HL-60/S4 (cell line): Measurements from ENCODE around the gene MUC4.

Experiments
- in situ Hi-C: fragments of 300-500 bp; cut with MboI; formaldehyde crosslinking; loops from 2 replicates; pipeline ENCODE4 v1.14.3; 2022; ENCODE audit warnings: low sequenced_read_pairs

Gene MUC4

DNA sequence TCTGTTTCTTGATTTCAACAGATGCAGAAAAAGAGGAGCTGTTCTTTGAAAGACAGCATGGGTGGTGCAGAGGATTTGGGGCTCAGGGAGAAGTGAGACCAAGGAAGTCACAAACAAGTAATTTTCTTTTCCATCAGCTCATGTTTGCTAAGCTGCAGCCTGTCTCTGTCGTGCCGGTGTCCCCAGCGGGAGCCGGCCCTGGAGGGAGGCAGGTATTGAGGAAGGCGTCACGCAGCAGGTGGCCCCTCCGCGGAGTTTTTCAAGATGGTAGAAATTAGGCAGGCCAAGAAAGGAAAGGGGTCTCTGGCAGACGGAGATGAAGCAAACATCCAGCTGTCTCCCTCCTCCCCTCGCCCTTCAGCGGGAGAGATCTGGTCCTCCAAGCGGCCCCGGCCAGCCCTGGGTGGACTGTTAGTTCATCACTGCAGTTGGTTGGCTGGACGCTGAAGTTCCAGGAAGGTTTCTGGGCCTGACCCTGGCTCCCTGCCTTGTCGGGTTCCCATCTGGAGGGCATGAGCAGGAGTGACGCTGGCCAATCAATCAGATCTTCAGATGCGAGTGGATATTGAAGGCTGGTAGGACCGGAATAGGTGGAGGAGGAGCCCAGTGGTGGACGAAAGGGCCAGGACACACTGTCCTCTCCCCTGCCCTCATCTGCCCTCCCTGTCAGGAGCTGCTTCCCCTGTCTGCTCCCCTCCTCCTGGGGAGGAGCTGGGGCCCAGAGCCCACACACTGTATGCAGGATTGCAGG is 27.7 kb upstream of the MUC4 start:
- in situ Hi-C loops, result loop anchor here (25.0 kb wide), 2 partner anchors 373 to 673 kb away; partner anchors contain the start of genes RNF168, SLC51A, SMCO1 and ZDHHC19

DNA sequence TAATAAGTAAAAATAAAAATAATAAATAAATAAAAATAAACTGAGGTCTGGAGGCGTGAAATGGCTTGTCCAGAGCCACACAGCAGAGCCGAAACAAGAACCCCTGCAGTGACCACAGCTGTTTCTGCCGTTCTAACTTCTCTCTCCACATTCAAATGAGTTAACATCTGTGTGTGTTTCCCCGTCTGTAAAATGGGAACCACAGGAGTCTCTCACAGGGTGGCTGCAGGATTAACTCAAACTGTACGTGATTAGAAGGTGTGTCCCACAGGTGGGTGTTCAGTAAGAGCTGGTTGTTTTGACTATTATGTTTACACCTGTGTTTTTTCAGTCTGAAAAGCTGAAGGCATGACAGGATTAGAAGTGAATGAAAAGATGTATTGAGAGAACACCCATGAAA is 27.0 kb upstream of the MUC4 start:
- in situ Hi-C loops, result loop anchor here (25.0 kb wide), 2 partner anchors 374 to 674 kb away; partner anchors contain the start of genes RNF168, SLC51A, SMCO1 and ZDHHC19

GRCh38 chr3:195836476-195837135 is 24.9 kb upstream of the MUC4 start:
- in situ Hi-C loops, result loop anchor here (25.0 kb wide), 2 partner anchors 376 to 676 kb away; partner anchors contain the start of genes RNF168, SLC51A, SMCO1 and ZDHHC19

- in situ Hi-C loops, result loop anchor here (25.0 kb wide), 2 partner anchors 377 to 677 kb away; partner anchors contain the start of genes RNF168, SLC51A, SMCO1 and ZDHHC19
Observed at GRCh38 chr3:195835791-195836190, 24.1 kb upstream of the MUC4 start.

- in situ Hi-C loops, result loop anchor here (25.0 kb wide), 2 partner anchors 377 to 677 kb away; partner anchors contain the start of genes RNF168, SLC51A, SMCO1 and ZDHHC19
Observed at GRCh38 chr3:195834675-195835583, 23.2 kb upstream of the MUC4 start.

DNA sequence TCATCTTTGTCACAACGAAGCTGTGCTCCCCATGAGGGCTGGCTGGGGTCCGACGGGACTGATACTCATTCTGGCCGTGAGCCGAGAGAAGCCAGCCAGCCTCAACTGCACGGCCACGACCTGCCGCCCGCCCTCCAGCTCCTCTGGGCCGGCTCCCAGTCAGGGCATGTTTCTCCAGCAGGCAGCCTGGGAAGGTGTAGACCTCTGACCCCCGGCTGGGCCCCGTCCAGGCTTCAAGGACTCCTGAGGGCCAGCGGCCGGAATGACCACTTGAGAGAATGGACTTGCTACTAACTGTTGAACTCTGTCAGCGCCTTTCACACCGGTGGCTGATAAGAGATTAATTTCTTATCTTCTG is 18.1 kb upstream of the MUC4 start:
- in situ Hi-C loops, result loop anchor here (25.0 kb wide), 2 partner anchors 382 to 682 kb away; partner anchors contain the start of genes RNF168, SLC51A, SMCO1 and ZDHHC19

- in situ Hi-C loops, result loop anchor here (25.0 kb wide), 2 partner anchors 384 to 684 kb away; partner anchors contain the start of genes RNF168, SLC51A, SMCO1 and ZDHHC19
Observed at GRCh38 chr3:195828762-195829161, 17.0 kb upstream of the MUC4 start.

- in situ Hi-C loops, result loop anchor here (25.0 kb wide), 2 partner anchors 386 to 686 kb away; partner anchors contain the start of genes RNF168, SLC51A, SMCO1 and ZDHHC19
Observed at GRCh38 chr3:195825857-195826804, 14.4 kb upstream of the MUC4 start.

DNA sequence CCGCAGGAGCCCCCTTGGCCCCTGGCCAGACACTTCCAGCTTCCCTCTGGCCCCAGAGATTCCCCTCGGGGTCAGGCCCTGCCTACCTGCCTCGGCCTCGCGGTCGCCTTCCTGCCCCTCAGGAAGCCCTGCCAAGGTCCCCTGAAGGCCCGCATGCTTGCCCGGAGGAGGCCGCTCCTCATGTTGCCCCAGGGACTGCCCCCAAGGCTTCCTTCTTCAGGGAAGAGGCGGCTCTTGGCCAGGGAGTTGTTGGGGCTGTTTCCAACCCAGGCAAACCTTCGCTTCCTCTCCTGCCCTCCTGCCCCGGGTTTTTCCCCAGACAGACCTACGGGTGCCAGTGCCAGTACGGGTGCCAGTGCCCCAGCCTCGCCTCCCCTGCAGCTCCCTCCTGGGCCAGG is 13.5 kb upstream of the MUC4 start:
- in situ Hi-C loops, result loop anchor here (25.0 kb wide), 2 partner anchors 387 to 687 kb away; partner anchors contain the start of genes RNF168, SLC51A, SMCO1 and ZDHHC19

- in situ Hi-C loops, result loop anchor here (25.0 kb wide), 2 partner anchors 388 to 688 kb away; partner anchors contain the start of genes RNF168, SLC51A, SMCO1 and ZDHHC19
Observed at GRCh38 chr3:195824425-195825190, 12.9 kb upstream of the MUC4 start.

DNA sequence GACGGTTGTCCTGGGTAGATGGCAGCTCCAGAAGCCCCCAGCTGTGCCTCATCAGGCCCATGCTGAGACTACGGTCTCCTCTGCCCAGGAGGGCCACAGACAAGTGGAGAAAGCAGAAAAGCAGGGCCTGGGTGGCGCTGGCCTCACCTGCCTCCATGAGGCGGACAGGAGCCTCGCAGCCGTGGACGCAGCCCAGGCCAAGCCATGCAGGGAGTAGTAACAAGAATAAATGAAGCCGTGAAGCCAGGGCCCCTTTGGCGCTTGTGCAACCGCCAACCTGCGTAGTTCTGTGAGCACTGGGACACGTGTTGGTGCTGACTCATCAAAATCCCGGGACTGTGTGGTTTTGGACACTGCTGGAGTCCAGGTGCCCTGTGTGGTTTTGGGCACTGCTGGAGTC is 12.3 kb upstream of the MUC4 start:
- in situ Hi-C loops, result no loop called here

DNA sequence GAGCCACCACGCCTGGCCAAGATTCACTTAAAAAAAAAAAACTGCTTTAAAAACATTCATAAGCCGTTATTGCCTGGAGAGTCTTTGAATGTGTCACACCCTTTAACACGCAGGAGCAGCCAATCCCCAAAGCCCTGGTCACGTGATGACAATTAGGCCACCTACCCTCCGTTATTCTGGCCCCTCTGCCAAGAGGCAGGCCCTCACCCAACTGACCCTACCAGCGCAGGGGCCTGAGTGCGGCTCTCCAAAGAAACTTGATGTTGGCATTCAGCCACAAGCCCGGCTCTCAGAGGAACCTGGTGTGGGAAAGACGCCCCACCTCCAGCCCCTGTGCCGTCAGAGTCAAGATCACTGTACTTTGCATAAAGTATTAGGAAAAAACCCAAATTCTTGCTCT is 11.6 kb upstream of the MUC4 start:
- in situ Hi-C loops, result no loop called here

DNA sequence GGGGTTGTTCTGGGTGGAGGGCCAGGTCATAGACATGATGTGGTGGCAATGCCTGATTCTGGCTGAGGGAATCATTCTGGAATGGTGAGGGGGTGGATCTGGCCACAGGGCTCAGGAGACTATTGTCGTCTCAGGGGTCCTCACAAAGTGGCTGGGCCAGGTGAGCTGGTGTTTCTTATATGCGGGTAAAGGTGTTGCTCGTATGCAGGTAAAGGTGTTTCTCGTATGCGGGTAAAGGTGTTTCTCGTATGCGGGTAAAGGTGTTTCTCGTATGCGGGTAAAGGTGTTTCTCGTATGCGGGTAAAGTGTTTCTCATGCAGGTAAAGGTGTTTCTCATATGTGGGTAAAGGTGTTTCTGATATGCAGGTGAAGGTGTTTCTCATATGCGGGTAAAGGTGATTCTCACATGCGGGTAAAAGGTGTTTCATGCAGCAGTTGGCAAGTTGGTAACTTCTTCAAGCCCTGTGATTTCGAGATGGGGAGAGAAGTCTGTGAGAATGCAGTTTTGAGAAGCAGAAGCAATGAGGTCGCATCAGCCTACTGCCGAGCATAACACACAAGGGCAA is 10.5 kb upstream of the MUC4 start:
- in situ Hi-C loops, result no loop called here

- in situ Hi-C loops, result no loop called here
Observed at GRCh38 chr3:195821403-195822130, 9.8 kb upstream of the MUC4 start.

DNA sequence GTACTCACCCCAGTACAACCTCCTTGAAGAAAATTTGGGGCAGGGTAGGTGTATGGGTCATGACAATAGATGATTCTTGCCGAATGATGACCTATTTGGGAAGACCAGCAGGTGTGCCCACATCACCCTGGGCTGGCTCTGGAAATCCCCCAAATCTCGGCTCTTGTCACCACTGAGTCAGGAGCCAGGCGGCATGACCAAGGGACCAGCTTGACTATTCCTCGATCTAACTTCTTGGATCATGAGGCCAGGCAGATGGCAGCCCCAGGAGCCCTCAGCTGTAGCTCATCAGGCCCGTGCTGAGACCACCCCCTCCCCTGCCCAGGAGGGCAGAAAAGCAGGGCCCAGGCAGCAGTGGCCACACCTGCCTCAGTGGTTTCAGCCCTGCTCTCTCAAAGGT is 9.2 kb upstream of the MUC4 start:
- in situ Hi-C loops, result no loop called here

GRCh38 chr3:195820186-195820585 is 8.5 kb upstream of the MUC4 start:
- in situ Hi-C loops, result no loop called here

DNA sequence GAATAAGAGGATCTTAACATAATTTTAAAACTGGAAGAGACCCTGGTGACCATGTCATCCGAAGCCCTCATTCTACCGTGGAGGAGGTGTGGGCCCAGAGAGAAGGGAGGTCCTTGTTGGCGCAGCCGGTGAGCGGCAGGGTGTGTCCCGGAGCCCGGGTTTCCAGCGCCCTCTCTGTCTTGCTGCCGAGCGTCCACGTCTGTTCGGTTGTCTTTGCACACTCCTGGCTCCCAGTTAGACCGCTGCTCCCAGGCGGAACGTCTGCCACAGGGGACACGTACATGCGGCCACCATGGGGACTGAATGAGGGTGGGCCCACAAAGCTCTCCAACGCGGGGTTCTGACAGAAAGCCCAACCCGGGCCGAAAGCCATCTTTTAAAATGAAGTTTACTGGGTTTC is 6.6 kb upstream of the MUC4 start:
- in situ Hi-C loops, result no loop called here
